GM13977 (cell line): ENCODE data around the gene PITX1.
"Not testable (repeated sequence)": the region's sequence is repeated elsewhere in the genome, so short reads cannot be mapped to it uniquely, and the experiment has no call there.

Source experiments
- DNase-seq: peaks from one replicate; pipeline ENCODE4 v3.0.0; 2012; ENCODE audit warnings: low spot score
- CTCF ChIP-seq: IDR thresholded peaks from 2 replicates; pipeline ENCODE4 v1.5.1; 2012; ENCODE audit warnings: mild to moderate bottlenecking, control low read depth; ENCODE audit not compliant: insufficient read depth; ENCODE audit errors: extremely low read depth, missing control alignments
- in situ Hi-C: fragments of 300-500 bp; cut with MboI; formaldehyde crosslinking; loops from one replicate; pipeline ENCODE4 v1.12.0; 2022; ENCODE audit warnings: low sequenced_read_pairs, low pct_unique_long_range_greater_than_20kb, mixed read lengths, inconsistent platforms; ENCODE audit not compliant: unreplicated experiment

Gene PITX1

DNA sequence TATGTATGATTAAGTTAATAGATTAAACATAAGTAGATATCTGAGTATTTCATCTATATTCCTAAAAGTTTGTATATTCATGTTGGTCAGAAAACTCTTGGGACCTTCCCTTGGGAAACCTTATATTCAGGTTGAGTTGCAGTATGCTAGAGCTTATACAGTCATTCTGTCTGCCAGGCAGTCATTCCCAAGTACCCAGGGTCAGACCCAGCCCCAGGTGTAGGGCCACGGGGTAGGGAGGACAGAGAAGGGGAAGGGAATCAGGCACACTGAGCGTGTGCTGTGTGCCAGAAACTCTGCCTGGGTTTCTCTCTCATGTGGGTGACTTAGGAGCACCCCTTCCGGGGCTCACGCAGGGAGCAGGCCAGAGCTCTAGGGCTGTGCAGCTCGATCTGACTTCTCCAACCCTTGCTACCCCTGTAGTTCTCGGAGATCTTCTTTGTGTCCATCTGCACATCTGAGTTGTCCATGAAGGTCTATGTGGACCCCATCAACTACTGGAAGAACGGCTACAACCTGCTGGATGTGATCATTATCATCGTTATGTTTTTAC lies 38.1 kb downstream of the PITX1 start:
- no peak for TF ChIP-seq CTCF
- peak; percentile 9 for DNase-seq
- in situ Hi-C loops = no loop called here

- peak; percentile 11 for DNase-seq
- TF ChIP-seq CTCF = no peak
- in situ Hi-C loops = no loop called here
These were observed 39.4 kb downstream of the PITX1 start for GRCh38 chr5:134994560-134995156.

DNA sequence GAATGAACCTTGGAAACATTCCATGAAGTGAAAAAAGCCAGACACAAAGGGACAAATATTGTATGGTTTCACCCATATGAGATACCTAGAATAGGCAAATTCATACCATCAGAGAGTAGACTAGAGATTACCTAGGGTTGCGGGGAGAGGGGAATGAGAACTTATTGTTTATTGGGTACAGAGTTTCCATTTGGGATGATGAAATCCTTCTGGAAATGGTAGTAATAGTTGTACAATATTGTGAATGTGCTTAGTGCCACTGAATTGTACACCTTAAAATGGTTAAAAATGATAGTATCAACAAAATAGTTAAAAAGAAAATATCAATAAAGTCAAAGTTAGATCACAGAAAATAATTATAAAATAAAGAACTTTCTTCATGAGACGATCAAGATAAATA lies 40.9 kb downstream of the PITX1 start:
- in situ Hi-C loops = no loop called here
- TF ChIP-seq CTCF = no peak
- DNase-seq = no peak

DNA sequence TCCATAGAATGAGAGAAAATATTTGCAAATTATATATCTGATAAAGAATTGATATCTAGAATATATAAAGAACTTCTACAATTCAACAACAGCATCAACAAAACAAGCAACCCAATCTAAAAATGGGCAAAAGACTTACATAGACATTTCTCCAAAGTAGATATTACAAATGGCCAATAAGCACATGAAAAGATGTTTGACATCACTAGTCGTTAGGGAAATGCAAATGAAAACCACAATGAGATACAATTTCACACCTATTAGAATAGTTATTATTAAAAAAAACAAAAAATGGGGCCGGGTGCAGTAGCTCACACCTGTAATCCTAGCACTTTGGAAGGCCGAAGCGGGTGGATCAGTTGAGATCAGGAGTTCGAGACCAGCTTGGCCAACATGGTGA lies 41.9 kb downstream of the PITX1 start:
- in situ Hi-C loops = no loop called here
- no peak for DNase-seq
- no peak for TF ChIP-seq CTCF

DNA sequence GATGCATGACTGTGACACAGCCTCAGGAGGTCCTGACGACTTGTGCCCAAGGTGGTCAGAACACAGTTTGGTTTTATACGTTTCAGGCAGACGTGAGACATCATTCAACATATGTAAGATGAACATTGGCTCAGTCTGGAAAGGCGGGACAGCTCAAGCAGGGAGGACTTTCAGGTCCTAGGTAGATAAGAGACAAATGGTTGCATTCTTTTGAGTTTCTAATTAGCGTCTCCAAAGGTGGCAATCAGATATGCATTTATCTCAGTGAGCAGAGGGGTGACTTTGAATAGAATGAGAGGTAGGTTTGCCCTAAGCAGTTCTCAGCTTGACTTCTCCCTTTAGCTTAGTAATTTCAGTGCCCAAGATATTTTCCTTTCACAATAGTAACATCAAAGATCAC lies 43.8 kb downstream of the PITX1 start:
- in situ Hi-C loops, DNase-seq: not testable (repeated sequence)

GRCh38 chr5:134989266-134989830 lies 44.7 kb downstream of the PITX1 start:
- no peak for DNase-seq
- no peak for TF ChIP-seq CTCF
- in situ Hi-C loops = no loop called here

- TF ChIP-seq CTCF = no peak
- in situ Hi-C loops = no loop called here
- DNase-seq = no peak
These were observed 51.8 kb downstream of the PITX1 start for GRCh38 chr5:134982230-134982629.
